ENCODE measurements around the gene CFAP65.

The CFAP65 gene

GRCh38 chr2:219022041-219022440 lies 19.3 kb downstream of the CFAP65 start:
- no peak overlapping the region for H3K4me3 ChIP-seq (ENCODE audit: low read depth, low read length)
- no peak for DNase-seq (ENCODE audit: low read depth)
- no peak for TF ChIP-seq CTCF (IDR thresholded peaks at IDR 0.05; ENCODE audit: low read depth, low read length, missing control alignments)

- no peak for DNase-seq (ENCODE audit: low read depth)
- no peak for TF ChIP-seq CTCF (IDR thresholded peaks at IDR 0.05; ENCODE audit: low read depth, low read length, missing control alignments)
- no peak overlapping the region for H3K4me3 ChIP-seq (ENCODE audit: low read depth, low read length)
Measured at GRCh38 chr2:219021591-219021990, 19.7 kb downstream of the CFAP65 start.

GRCh38 chr2:219020604-219021365 lies 20.5 kb downstream of the CFAP65 start:
- no peak overlapping the region for H3K4me3 ChIP-seq (ENCODE audit: low read depth, low read length)
- TF ChIP-seq CTCF (IDR thresholded peaks at IDR 0.05; ENCODE audit: low read depth, low read length, missing control alignments), result no peak
- no peak for DNase-seq (ENCODE audit: low read depth)

GRCh38 chr2:219019436-219019835 lies 21.9 kb downstream of the CFAP65 start:
- no peak for TF ChIP-seq CTCF (IDR thresholded peaks at IDR 0.05; ENCODE audit: low read depth, low read length, missing control alignments)
- no peak overlapping the region for H3K4me3 ChIP-seq (ENCODE audit: low read depth, low read length)
- DNase-seq (ENCODE audit: low read depth), result no peak

GRCh38 chr2:219018726-219019125 lies 22.6 kb downstream of the CFAP65 start:
- DNase-seq (ENCODE audit: low read depth), result no peak
- no peak for TF ChIP-seq CTCF (IDR thresholded peaks at IDR 0.05; ENCODE audit: low read depth, low read length, missing control alignments)
- no peak overlapping the region for H3K4me3 ChIP-seq (ENCODE audit: low read depth, low read length)

GRCh38 chr2:219018286-219018685 lies 23.0 kb downstream of the CFAP65 start:
- DNase-seq (ENCODE audit: low read depth), result no peak
- H3K4me3 ChIP-seq (ENCODE audit: low read depth, low read length), result no peak overlapping the region
- TF ChIP-seq CTCF (IDR thresholded peaks at IDR 0.05; ENCODE audit: low read depth, low read length, missing control alignments), result no peak
